GM19468 (cell line): ENCODE results near the gene LMNB1.
"Not testable (repeated sequence)": the region's sequence is repeated elsewhere in the genome, so short reads cannot be mapped to it uniquely, and the experiment has no call there.

Experiments used
- ATAC-seq: cut with Tn5 transposase; IDR thresholded peaks from one replicate; pipeline ENCODE4 v1.9.1; 2021; ENCODE audit warnings: mild to moderate bottlenecking, moderate library complexity, moderate number of reproducible peaks; ENCODE audit not compliant: unreplicated experiment; ENCODE audit errors: extremely low read depth

Gene LMNB1

GRCh38 chr5:126852091-126852571 is 75.2 kb downstream of the LMNB1 start:
- ATAC-seq = peak; percentile 56

GRCh38 chr5:126852841-126853271 is 75.9 kb downstream of the LMNB1 start:
- no peak for ATAC-seq

- not testable (repeated sequence) for ATAC-seq
These were observed 76.8 kb downstream of the LMNB1 start for GRCh38 chr5:126853541-126854307.

GRCh38 chr5:126854526-126855110 is 77.7 kb downstream of the LMNB1 start:
- no peak for ATAC-seq

- ATAC-seq = no peak
These were observed 78.3 kb downstream of the LMNB1 start for GRCh38 chr5:126855266-126855665.

GRCh38 chr5:126857472-126858410 is 80.8 kb downstream of the LMNB1 start:
- ATAC-seq = no peak

GRCh38 chr5:126858441-126858840 is 81.5 kb downstream of the LMNB1 start:
- no peak for ATAC-seq

- no peak for ATAC-seq
These were observed 86.5 kb downstream of the LMNB1 start for GRCh38 chr5:126863402-126863801.

GRCh38 chr5:126864042-126864688 is 87.2 kb downstream of the LMNB1 start:
- ATAC-seq = no peak

- ATAC-seq = no peak
These were observed 88.4 kb downstream of the LMNB1 start for GRCh38 chr5:126865299-126865698.

GRCh38 chr5:126866851-126867636 is 90.1 kb downstream of the LMNB1 start:
- no peak for ATAC-seq

GRCh38 chr5:126868338-126869004 is 91.5 kb downstream of the LMNB1 start:
- ATAC-seq = no peak

GRCh38 chr5:126869005-126869451 is 92.1 kb downstream of the LMNB1 start:
- peak; percentile 53 for ATAC-seq

GRCh38 chr5:126871441-126871840 is 94.5 kb downstream of the LMNB1 start:
- no peak for ATAC-seq

- ATAC-seq = no peak
These were observed 95.8 kb downstream of the LMNB1 start for GRCh38 chr5:126872561-126873354.

GRCh38 chr5:126875303-126875785 is 98.4 kb downstream of the LMNB1 start:
- no peak for ATAC-seq

- ATAC-seq = no peak
These were observed 100.7 kb downstream of the LMNB1 start for GRCh38 chr5:126877602-126878001.

- no peak for ATAC-seq
These were observed 101.1 kb downstream of the LMNB1 start for GRCh38 chr5:126878085-126878484.
